GM12872 (cell line): ENCODE data around the gene ZNF793.

Source experiments
- CTCF ChIP-seq: IDR thresholded peaks from 3 replicates; pipeline ENCODE4 v1.5.1; 2011; ENCODE audit warnings: low read depth, mild to moderate bottlenecking, low read length, moderate library complexity; ENCODE audit not compliant: insufficient read depth

The ZNF793 gene

DNA sequence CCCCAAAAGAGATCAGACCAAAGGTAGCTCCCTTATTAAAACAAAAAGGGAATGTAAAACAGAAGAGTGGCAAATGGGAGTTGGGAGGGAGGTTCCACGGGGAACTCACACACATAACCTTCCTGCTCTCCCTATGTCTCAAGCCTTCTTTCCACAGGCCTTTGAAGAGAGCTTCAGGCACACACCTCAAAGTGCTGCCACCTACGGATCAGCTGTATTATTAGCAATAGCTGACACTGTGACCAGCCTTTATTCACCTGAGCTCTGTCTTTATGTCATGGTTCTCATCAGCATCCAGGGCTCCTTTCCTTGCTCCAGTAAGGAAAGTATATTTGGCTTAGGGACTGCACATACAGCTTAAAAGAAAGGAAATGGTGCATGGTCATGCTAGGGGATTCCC lies 76.6 kb downstream of the ZNF793 start:
- TF ChIP-seq CTCF: no peak
